H54 (cell line): ENCODE measurements around the gene ARL6IP5.

Experiments used
- DNase-seq: peaks from one replicate; pipeline ENCODE4 v3.0.0; 2011; ENCODE audit warnings: low spot score, mixed read lengths; ENCODE audit not compliant: insufficient read length
- FAIRE-seq: peaks from 3 replicates; lab custom pipeline; 2011; peaks lifted over from hg19 to GRCh38; lab: Jason Lieb, UNC
- POLR2A ChIP-seq: IDR thresholded peaks from 2 replicates; pipeline ENCODE4 v1.6.1; 2011; ENCODE audit warnings: low read depth, mild to moderate bottlenecking, low read length

ARL6IP5 gene

GRCh38 chr3:69115731-69116130 lies 31.0 kb downstream of the ARL6IP5 start:
- TF ChIP-seq POLR2A, result no peak
- DNase-seq (no peak), FAIRE-seq (no peak)

- FAIRE-seq (no peak), DNase-seq (no peak)
- TF ChIP-seq POLR2A, result no peak
Measured at GRCh38 chr3:69116162-69116561, 31.4 kb downstream of the ARL6IP5 start.

GRCh38 chr3:69116897-69117296 lies 32.2 kb downstream of the ARL6IP5 start:
- no peak for TF ChIP-seq POLR2A
- no peak for FAIRE-seq
- no peak for DNase-seq

- TF ChIP-seq POLR2A, result no peak
- no peak for DNase-seq
- no peak for FAIRE-seq
Measured at GRCh38 chr3:69118555-69118954, 33.8 kb downstream of the ARL6IP5 start.

GRCh38 chr3:69119138-69119537 lies 34.4 kb downstream of the ARL6IP5 start:
- FAIRE-seq (no peak), DNase-seq (no peak)
- no peak for TF ChIP-seq POLR2A

- FAIRE-seq (peak; percentile 15), DNase-seq (no peak)
- TF ChIP-seq POLR2A, result no peak
Measured at GRCh38 chr3:69119681-69120080, 34.9 kb downstream of the ARL6IP5 start.

GRCh38 chr3:69120879-69121464 lies 36.2 kb downstream of the ARL6IP5 start:
- peak; percentile 97 for FAIRE-seq
- no peak for TF ChIP-seq POLR2A
- DNase-seq, result peak; percentile 10

GRCh38 chr3:69121513-69121912 lies 36.8 kb downstream of the ARL6IP5 start:
- DNase-seq (no peak), FAIRE-seq (no peak)
- TF ChIP-seq POLR2A, result no peak

GRCh38 chr3:69121950-69122349 lies 37.2 kb downstream of the ARL6IP5 start:
- TF ChIP-seq POLR2A, result no peak
- FAIRE-seq (no peak), DNase-seq (no peak)

GRCh38 chr3:69122403-69122802 lies 37.7 kb downstream of the ARL6IP5 start, which contains the start of gene LMOD3:
LMOD3 (minus strand) TSS chr3:69122595; CDS start chr3:69122386, 209 bp downstream.
- no peak for DNase-seq
- FAIRE-seq, result no peak
- TF ChIP-seq POLR2A, result no peak

GRCh38 chr3:69126216-69126615 lies 41.5 kb downstream of the ARL6IP5 start:
- DNase-seq (no peak), FAIRE-seq (no peak)
- TF ChIP-seq POLR2A, result no peak

GRCh38 chr3:69126999-69127398 lies 42.3 kb downstream of the ARL6IP5 start:
- FAIRE-seq (no peak), DNase-seq (no peak)
- no peak for TF ChIP-seq POLR2A

- FAIRE-seq (no peak), DNase-seq (no peak)
- TF ChIP-seq POLR2A, result no peak
Measured at GRCh38 chr3:69128509-69128908, 43.8 kb downstream of the ARL6IP5 start.

- FAIRE-seq (no peak), DNase-seq (no peak)
- no peak for TF ChIP-seq POLR2A
Measured at GRCh38 chr3:69129531-69129930, 44.8 kb downstream of the ARL6IP5 start.

GRCh38 chr3:69130689-69131088 lies 46.0 kb downstream of the ARL6IP5 start:
- TF ChIP-seq POLR2A, result no peak
- no peak for DNase-seq
- no peak for FAIRE-seq
